Nephron progenitor cell (in vitro differentiated cells): ENCODE data around the gene TMPRSS11B.
"Not testable (repeated sequence)": the region's sequence is repeated elsewhere in the genome, so short reads cannot be mapped to it uniquely, and the experiment has no call there.

Experiments used
- DNase-seq: peaks from one replicate; pipeline ENCODE4 v3.0.0; 2021
- H3K27ac Mint-ChIP-seq: 2 replicates; pipeline ENCODE4 v1.8.0; 2021; ENCODE audit warnings: mild to moderate bottlenecking, moderate library complexity, mixed read lengths
- H3K27me3 Mint-ChIP-seq: 2 replicates; pipeline ENCODE4 v1.8.0; 2021; ENCODE audit warnings: mild to moderate bottlenecking, low read depth, mixed read lengths; ENCODE audit not compliant: poor library complexity
- H3K36me3 Mint-ChIP-seq: 2 replicates; pipeline ENCODE4 v1.8.0; 2021; ENCODE audit warnings: low read depth, mixed read lengths
- H3K4me1 Mint-ChIP-seq: 2 replicates; pipeline ENCODE4 v1.8.0; 2021; ENCODE audit warnings: mixed read lengths
- H3K4me3 Mint-ChIP-seq: 2 replicates; pipeline ENCODE4 v1.8.0; 2021; ENCODE audit warnings: mild to moderate bottlenecking, moderate library complexity, mixed read lengths
- H3K9me3 Mint-ChIP-seq: 2 replicates; pipeline ENCODE4 v1.8.0; 2021; ENCODE audit warnings: mild to moderate bottlenecking, moderate library complexity, mixed read lengths
- TF ChIP-seq, protein P1 (sequence below): fragments of 200-600 bp; sonication (generic); IDR thresholded peaks from 2 replicates; pipeline ENCODE4 v1.5.0; 2021; ENCODE audit warnings: antibody characterized with exemption

The TMPRSS11B gene

DNA sequence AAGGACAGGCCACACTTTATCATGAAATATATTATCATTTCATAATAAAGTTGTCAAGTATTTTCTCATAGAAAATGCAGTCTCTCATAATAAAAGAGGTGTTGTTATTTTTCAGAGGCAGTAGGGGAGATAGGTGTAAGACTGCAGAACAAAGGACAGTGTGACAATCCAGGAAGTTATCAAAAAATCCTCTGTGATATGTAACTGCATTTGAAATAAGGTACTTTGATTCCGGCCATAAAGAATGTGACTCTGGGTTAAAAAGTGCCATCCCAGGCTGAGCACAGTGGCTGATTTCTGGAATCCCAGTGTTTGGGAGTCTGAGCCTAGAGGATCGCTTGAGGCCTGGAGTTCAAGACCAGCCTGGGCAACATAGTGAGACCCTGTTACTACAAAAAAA lies 37.6 kb upstream of the TMPRSS11B start:
- Mint-ChIP-seq H3K36me3 (no peaks in the 10 kb centered on the region), H3K27ac (no peak overlapping the region), H3K27me3 (no peaks in the 10 kb centered on the region), H3K4me3 (no peak overlapping the region), H3K4me1 (peaks cover 19% of the 10 kb centered on the region), H3K9me3 (peaks cover 6% of the 10 kb centered on the region)
- no peak for DNase-seq
- TF ChIP-seq, protein P1, sequence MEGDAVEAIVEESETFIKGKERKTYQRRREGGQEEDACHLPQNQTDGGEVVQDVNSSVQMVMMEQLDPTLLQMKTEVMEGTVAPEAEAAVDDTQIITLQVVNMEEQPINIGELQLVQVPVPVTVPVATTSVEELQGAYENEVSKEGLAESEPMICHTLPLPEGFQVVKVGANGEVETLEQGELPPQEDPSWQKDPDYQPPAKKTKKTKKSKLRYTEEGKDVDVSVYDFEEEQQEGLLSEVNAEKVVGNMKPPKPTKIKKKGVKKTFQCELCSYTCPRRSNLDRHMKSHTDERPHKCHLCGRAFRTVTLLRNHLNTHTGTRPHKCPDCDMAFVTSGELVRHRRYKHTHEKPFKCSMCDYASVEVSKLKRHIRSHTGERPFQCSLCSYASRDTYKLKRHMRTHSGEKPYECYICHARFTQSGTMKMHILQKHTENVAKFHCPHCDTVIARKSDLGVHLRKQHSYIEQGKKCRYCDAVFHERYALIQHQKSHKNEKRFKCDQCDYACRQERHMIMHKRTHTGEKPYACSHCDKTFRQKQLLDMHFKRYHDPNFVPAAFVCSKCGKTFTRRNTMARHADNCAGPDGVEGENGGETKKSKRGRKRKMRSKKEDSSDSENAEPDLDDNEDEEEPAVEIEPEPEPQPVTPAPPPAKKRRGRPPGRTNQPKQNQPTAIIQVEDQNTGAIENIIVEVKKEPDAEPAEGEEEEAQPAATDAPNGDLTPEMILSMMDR: no peak

DNA sequence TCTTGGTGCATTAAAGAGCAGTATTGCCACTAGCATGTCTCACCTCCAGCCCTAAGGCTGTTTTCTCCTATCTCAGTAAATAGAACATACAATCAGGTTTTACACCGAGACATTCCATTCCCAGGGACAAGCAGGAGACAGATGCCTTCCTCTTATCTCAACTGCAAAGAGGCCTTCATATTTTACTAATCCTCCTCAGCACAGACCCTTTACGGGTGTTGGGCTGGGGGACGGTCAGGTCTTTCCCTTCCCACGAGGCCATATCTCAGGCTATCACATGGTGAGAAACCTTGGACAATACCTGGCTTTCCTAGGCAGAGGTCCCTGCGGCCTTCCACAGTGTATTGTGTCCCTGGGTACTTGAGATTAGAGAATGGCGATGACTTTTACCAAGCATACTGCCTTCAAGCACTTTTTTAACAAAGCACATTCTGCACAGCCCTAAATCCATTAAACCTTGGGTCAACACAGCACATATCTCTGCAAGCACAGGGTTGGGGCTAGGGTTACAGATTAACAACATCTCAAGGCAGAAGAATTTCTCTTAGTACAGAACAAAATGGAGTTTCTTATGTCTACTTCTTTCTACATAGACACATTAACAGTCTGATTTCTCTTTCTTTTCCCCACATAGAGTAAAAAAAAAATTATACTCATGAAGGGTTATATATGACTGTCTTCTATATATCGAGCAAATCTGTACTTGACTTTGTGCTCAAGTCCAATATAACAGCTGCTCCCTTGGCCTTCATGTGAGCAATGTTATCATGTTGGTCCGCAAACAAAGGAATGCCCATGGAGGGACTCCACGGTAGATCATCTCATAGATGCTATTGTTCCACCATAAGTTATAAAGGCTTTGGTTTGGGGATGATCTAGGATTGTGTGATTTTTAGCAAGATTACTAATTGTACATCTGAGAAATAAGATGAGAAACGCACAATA lies 36.6 kb upstream of the TMPRSS11B start:
- not testable (repeated sequence) for H3K36me3 Mint-ChIP-seq, H3K27me3 Mint-ChIP-seq, DNase-seq, H3K9me3 Mint-ChIP-seq, H3K4me3 Mint-ChIP-seq
- Mint-ChIP-seq H3K4me1 (peaks cover 15% of the 10 kb centered on the region), H3K27ac (peak overlapping the region; percentile 78)

DNA sequence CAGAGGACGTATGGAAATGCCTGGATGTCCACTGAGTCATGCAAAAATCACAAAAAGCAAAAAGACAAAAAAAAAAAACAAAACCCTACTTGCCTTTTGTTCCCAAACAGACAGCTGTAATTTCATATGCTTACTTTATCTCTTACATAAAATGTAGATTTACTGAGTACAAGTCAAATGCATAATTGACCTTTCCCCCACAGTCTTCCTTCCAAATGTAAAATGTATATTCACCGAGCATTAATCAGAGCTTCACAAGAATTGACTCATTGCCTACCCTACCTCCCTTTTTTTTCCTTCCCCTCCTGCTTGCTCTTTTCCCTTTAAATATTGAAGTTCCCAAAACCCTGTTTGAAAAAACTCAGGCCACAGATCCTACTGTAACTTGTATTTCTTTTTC lies 32.5 kb upstream of the TMPRSS11B start:
- peaks cover 10% of the 10 kb centered on the region for H3K9me3 Mint-ChIP-seq
- H3K27me3 Mint-ChIP-seq: peaks cover 3% of the 10 kb centered on the region
- H3K4me1 Mint-ChIP-seq: peaks cover 15% of the 10 kb centered on the region
- DNase-seq: no peak
- no peaks in the 10 kb centered on the region for H3K36me3 Mint-ChIP-seq
- no peak overlapping the region for H3K27ac Mint-ChIP-seq
- TF ChIP-seq, protein P1: no peak
- H3K4me3 Mint-ChIP-seq: no peak overlapping the region

DNA sequence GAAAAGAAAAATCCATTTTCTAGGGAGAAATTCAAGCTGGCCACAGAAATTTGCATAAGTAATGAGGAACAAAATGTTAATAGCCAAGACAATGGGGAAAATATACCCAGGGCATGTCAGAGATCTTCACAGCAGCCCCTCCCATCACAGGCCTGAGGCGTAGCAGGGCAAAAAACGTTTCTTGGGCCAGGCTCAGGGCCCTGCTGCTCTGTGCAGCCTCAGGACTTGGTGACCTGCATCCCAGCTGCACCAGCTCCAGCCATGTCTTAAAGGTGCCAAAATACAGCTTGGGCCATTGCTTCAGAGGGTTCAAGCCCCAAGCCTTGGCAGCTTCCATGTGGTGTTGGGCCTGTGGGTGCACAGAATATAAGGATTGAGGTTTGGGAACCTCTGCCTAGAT lies 32.1 kb upstream of the TMPRSS11B start:
- no peak overlapping the region for H3K27ac Mint-ChIP-seq
- DNase-seq: no peak
- no peak overlapping the region for H3K4me3 Mint-ChIP-seq
- TF ChIP-seq, protein P1: no peak
- H3K9me3 Mint-ChIP-seq: peaks cover 10% of the 10 kb centered on the region
- H3K36me3 Mint-ChIP-seq: no peaks in the 10 kb centered on the region
- H3K4me1 Mint-ChIP-seq: peaks cover 14% of the 10 kb centered on the region
- H3K27me3 Mint-ChIP-seq: peaks cover 3% of the 10 kb centered on the region

DNA sequence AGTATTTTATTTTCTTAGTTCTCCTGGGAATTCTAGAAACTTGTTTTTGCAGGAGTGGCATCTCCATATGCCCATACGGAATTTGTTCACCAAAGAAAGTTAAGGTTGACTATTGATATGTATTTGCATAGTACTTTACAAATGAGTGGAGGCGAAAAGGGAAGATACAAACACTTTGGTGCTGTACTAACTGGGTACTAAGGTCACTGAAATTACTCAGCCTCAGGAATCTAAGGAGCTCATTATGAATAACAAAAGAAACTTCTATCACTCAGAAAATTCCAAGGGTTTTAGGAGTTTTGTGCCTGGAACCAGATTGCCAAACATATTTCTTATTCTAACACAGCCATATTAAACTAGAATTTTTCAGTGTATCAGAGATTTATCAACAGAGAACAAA lies 27.4 kb upstream of the TMPRSS11B start:
- Mint-ChIP-seq H3K4me1 (peaks cover 11% of the 10 kb centered on the region), H3K4me3 (no peak overlapping the region), H3K27ac (no peak overlapping the region), H3K36me3 (no peaks in the 10 kb centered on the region), H3K9me3 (peaks cover 13% of the 10 kb centered on the region), H3K27me3 (peaks cover 3% of the 10 kb centered on the region)
- DNase-seq: no peak
- TF ChIP-seq, protein P1: no peak

DNA sequence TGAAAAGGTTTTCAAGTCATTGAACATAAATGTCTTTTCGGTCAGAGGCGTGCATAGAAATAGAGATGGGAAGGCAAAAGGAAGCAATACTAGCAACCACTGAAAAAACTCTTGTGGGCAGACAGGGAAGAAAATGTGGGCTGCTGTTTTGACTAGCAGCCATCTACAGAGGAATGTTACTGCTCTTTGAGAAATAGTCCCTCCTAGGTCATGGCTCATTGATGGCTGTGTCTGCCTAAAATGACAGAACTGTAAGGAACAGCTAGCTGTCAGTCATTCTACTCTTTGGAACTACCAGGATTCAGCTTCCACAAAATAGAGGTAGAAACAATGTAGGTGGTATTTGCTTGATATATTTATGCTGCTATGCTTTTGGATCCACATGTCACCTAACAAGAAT lies 26.9 kb upstream of the TMPRSS11B start:
- Mint-ChIP-seq H3K4me1 (peaks cover 11% of the 10 kb centered on the region), H3K36me3 (no peaks in the 10 kb centered on the region), H3K27ac (peak overlapping the region; percentile 32), H3K4me3 (peak overlapping the region; percentile 82), H3K9me3 (peaks cover 16% of the 10 kb centered on the region), H3K27me3 (peaks cover 3% of the 10 kb centered on the region)
- TF ChIP-seq, protein P1: no peak
- DNase-seq: no peak
